Retina (tissue), 1 donor: ENCODE measurements around the gene TMEM51.

Experiments
- DNase-seq: peaks from one replicate; pipeline ENCODE4 v3.0.0-alpha.2; 2016

Gene TMEM51

GRCh38 chr1:15222653-15223303 lies 69.2 kb downstream of the TMEM51 start:
- no peak for DNase-seq

- DNase-seq: peak; percentile 45
Measured at GRCh38 chr1:15224259-15224869, 70.8 kb downstream of the TMEM51 start.

GRCh38 chr1:15224974-15225373 lies 71.4 kb downstream of the TMEM51 start:
- DNase-seq: no peak

DNA sequence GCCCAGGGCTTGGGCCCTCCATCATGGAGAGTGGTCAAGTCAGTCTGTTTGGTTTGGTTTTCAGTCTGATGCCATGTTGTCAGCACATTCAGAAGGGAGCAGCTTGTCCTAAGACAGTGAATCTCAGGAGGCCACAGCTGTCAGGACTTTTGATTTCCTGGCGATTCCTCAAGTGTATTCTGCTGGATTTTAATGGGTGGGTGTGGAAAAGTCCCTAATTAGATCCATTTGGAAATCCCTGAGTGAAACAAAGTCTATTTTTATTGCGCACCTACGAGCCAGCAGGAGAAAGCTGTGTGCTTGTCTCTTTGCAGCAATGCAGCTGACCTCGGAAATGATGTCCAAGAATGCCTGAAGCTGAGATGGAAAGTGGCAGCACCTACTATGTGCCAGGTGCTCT lies 71.9 kb downstream of the TMEM51 start:
- DNase-seq: no peak

DNA sequence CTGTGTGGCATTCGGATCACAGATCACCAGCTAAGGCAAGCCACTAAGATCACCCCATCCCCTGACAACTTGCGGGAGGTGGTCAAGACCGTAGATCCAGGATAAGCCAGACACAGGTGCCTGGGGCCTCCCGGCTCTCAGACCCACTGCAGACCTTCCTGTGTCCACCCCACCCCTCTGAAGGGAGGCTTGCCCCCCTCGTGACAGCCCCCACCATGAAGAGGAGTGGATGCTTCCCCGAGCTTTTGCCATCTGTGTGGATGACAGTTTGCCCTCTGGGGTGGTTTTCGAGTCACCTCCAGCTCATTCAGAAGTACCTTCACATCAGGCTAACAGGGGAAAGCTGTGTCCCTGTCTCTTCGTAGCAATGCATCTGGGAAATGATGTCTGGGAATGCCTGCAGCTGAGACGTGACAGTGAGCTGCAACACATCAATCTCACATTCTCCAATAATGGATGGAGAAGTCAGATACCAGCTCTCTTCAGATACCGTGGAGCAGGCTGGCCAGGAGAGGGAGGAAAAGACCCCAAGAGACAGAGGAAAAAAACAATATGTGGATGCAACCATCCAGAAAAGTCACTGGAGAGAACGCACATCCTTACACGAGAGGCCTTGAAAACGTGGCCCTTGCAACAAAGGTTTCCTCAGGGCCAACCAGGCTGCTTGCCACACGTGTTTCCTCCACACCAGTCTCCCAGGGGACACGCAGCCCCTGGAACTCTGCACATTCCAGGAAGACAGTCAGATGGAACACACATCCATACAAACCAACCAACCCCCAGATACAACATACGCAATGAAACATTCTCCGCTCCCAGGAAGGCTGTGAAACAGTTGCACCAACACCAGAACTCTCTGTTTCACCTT lies 73.1 kb downstream of the TMEM51 start:
- peak; percentile 61 for DNase-seq

DNA sequence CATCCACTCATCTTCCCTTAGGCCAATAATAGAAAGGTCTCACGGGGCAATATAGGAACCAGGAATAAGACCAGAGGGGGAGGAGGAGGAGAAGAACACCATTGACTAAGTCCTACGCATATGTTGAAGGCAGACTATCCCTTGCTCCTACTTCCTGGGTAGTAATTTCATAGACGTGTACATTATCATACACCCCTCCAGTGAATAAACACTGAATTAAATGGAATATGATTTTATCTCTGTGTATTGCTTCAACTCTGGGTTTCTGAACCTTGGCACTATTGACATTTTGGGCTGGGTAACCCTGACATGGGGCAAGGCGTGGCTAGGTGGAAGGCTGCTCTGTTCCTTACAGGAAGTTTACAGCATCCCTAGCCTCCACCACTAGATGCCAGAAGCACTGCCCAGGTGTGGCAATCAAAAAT lies 76.2 kb downstream of the TMEM51 start:
- DNase-seq: no peak

GRCh38 chr1:15231714-15232201 lies 78.2 kb downstream of the TMEM51 start:
- DNase-seq: no peak

- no peak for DNase-seq
Measured at GRCh38 chr1:15233689-15234088, 80.1 kb downstream of the TMEM51 start.

- DNase-seq: no peak
Measured at GRCh38 chr1:15236321-15236721, 82.8 kb downstream of the TMEM51 start.

- DNase-seq: no peak
Measured at GRCh38 chr1:15236746-15237145, 83.2 kb downstream of the TMEM51 start.

DNA sequence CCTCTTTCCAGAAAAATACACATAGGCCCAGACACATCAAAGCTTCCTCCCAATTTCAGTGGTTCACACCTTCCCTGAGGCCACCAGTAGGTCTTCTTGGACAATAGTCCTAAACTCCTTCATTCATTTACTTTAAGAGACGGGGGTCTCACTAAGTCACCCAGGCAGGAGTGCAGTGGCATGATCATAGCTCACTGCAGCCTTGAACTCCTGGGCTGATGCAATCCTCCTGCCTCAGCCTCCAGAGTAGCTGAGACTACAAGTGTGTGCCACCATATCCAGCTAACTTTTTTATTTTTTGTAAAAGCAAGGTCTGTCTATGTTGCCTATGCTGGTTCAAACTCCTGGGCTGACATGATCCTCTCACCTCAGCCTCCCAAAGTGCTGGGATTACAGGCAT lies 85.2 kb downstream of the TMEM51 start:
- DNase-seq: no peak

DNA sequence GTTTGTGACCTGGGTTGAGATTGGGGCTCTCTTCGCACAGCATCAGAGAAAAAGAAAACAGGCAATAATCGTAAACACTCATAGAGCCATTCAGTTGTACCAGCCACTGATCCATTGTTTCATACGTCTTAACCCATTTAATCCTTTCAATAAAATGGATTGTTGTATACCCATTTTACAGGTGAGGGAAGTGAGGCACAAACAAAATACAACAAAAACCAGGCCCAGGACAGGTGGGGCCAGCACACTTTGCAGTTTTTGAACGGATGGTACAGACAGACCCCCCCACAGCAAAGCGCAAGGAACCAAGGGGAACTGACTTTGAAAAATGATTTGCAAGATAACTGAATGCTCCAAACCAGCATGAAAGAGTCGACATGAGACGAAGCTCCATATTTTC lies 89.2 kb downstream of the TMEM51 start:
- no peak for DNase-seq

DNA sequence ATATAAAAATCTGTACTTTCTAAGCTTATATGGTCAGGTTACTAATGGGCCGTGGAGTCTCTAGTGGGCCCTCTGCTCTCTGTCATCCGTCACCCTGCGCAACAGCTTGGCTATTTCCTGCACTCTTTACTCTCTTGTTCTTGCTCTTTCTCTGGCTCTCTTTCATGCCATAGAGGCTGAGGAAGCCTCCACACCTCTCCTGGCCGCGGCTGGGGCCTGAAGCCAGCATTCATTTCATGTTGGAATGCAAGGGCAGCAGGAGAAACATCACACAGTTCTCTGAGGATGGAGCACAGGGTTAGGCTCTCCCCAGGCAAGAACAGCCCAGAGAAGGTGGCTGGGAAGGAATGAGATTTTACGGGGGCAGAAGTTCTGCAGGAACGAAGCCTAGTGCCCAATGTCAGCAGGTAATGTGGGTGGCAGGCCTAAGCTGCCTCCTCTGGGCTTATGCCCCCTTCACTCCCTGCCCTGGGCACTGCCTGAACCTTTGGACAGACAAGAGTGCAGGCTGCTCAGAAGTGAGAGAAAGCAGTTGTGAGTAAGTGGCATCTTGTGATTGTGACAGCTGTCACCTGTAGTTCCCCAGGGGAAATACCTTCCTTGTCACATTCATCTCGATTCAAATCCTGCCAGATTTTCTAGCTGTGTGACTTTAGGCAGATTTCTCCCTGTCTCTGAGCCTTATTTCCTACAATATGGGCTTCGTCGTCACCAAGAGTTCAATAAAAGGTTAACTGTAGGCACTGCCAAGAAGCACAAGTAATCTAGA lies 89.9 kb downstream of the TMEM51 start:
- DNase-seq: no peak

- DNase-seq: no peak
Measured at GRCh38 chr1:15244813-15245212, 91.3 kb downstream of the TMEM51 start.

DNA sequence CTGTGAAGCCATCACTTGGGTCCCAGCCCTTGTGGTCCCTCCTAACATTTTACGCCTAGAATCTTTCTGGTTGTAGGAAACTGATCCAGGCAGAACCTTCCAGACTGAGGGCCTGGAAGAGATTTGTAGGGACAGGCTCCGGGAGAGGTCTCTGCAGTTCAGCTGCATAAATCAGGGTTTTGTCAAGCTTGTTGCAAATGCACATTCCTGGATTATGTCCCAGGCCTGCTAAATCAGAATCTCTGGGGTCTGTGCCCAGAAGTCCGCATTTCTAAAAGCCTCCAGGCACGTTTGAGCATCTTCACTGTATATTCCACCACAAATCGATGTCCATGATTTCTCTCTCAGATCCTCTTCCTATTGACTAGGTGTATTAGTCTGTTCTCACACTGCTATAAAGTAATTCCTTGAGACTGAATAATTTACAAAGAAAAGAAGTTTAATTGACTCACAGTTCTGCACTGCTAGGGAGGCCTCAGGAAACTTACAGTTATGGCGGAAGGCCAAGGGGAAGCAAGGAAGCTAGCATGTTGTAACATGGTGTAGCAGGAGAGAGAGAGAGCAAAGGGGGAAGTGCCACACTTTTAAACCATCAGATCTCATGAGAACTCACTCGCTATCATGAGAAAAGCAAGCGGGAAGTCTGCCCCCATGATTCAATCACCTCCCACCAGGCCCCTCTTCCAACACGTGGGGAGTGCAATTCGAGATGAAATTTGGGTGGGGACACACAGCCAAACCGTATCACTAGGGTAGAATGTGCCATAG lies 92.2 kb downstream of the TMEM51 start:
- no peak for DNase-seq

GRCh38 chr1:15246960-15247614 lies 93.5 kb downstream of the TMEM51 start, which contains the start of gene FHAD1:
FHAD1 (plus strand) TSS chr1:15247223; CDS start chr1:15251785, 4,562 bp downstream.
- DNase-seq: peak; percentile 86

DNA sequence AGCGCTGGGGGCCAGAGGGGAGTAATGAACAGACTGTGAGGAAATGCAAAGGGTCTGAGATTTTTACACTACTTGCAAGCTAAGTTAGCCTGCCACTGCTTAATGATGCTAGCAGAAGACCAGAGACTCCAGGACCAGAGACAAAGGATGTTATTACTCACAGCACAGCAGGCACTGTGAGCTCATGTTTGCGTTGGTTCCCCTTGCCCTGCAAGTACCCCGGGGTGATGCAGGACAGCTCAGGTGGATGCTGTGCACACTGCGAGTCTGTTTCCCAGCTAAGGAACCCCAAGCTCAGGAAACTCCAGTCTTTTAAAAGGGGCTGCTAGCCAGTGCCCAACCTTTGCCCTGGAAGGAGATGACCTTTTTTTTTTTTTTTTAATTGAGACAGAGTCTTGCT lies 94.7 kb downstream of the TMEM51 start:
- no peak for DNase-seq

DNA sequence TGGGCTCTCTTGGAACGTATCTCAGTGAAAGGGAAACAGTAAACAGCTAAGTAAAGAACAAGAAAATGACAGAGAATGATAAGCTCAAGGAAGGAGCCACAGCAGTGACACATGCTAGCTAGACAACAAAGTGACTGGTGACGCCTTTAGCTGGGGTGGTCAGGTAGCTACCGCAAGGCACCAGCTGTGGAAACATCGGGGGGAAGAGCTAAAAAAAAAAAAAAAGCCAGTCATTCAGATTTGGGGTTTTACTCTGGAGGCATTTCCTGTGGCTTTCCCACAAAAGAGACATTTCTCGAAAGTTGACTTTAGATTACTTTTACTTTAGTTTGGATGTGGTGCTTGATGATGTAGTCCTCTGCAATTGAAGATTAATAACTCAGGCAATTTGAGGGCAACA lies 95.5 kb downstream of the TMEM51 start:
- no peak for DNase-seq

DNA sequence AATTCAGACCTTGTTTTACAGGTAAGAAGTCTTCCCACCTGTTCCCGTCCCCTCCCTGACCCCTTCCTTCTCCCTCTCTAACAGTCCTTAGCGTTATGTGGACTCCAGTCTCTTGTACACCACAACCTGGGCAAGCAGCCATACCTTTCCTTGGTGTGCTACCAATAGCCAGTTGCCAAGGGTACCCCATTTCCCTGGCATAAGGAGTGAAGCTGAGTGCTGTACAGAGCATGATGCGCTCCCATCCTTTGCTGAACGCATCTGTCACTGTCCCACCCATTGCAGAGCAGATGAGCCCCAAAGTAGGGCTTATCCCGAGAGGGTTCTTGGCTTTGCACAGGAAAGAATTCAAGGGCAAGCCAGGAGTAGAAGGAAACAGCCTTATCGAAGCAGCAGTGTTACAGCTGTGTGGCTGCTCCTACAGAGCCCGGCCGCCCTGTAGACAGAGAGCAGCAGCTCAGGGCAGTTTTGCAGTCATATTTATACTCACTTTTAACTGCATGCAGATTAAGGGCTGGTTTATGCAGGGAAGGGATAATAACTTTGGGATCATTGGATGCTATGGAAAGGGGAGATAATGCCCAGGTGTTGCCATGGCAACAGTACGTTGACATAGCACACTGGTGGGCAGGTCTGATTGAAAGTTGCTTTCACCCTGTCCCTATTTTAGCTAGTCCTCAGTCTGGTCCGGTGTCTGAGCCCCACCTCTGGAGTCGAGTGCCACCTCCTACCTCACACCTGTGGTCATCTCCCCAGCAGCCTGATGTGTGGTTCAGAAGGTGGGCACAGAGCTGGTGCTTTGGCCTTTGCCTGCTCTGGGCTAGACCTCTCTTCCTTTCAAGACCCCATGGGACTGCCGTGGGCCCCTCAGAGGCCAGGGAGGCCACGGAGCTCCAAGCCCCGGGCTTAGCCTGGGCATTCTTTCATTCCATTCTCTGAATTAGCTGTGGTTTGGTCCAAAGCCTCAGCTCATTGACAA lies 98.6 kb downstream of the TMEM51 start:
- DNase-seq: no peak

- no peak for DNase-seq
Measured at GRCh38 chr1:15254559-15254958, 101.0 kb downstream of the TMEM51 start.
